GM19240 (cell line): Measurements from ENCODE around the gene CDC27.
"Not testable (repeated sequence)": the region's sequence is repeated elsewhere in the genome, so short reads cannot be mapped to it uniquely, and the experiment has no call there.

ENCODE experiments used
- DNase-seq: peaks from one replicate; pipeline ENCODE4 v3.0.0; 2011; ENCODE audit warnings: low spot score; ENCODE audit not compliant: insufficient read length

The CDC27 gene

GRCh38 chr17:47072886-47073285, 116.2 kb downstream of the CDC27 start:
- no peak for DNase-seq

DNA sequence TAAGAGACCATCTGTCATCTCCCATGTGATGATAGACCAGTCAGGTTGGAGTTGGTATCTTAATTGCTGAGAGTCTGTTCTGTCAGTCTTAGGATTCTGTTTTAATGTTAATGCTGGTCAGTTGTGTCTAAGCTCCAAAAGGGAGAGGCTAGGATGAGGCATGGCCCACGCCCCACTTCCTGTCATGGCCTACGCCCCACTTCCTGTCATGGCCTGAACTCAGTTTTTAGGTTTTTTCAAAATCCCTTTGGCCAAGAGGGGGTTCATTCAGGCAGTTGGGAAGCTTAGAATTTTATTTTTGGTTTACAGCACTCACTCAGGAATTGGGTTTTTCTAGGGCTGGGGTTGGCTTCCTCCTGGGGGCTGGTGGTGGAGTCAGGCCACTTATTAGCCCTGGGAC, 117.9 kb downstream of the CDC27 start:
- DNase-seq: not testable (repeated sequence)

DNA sequence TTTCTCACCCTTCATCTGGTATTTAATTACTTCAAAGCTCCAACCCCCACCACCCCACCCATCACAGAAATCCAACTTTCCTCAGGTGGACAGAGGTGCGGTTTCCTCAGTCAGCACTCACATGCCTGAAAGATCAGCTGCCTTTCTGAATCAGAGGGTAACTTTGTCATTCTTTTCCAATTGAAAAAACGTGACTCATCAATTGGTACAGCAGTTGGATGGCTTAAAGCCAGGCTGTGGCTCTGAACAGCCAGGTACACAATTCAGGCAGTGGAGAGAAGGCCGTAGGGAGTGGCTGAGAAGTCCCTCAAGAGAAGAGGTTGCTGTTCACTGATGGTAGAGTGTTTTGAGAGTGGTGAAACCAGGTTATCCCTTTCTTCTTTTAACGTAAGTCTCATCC, 118.8 kb downstream of the CDC27 start:
- DNase-seq: not testable (repeated sequence)
